ENCODE data around the gene PRMT7. TPM values are rescaled to one million over a fixed set of nuclear protein-coding genes. Genes with fewer than 3 reads are reported as not detected.

Gene PRMT7
- polyA plus RNA-seq, 1 donor (not counting 4 experiments of a cell fraction or from before 2014, with no cell fraction given) = 27.4 TPM

GRCh38 chr16:68368301-68368888, 57.6 kb downstream of the PRMT7 start:
- no peak for DNase-seq (ENCODE audit: low read depth, low spot score)
- no peak overlapping the region for H2AFZ ChIP-seq (ENCODE audit: control insufficient read depth, low read length)
- no peak overlapping the region for H3K9ac ChIP-seq (ENCODE audit: control insufficient read depth, extremely low read depth, insufficient read depth, low read length)
- H3K4me1 ChIP-seq (ENCODE audit: control insufficient read depth, extremely low read depth, insufficient read depth, low read length) = no peaks in the 10 kb centered on the region
- H3K79me2 ChIP-seq (ENCODE audit: control insufficient read depth, insufficient read depth, low read length) = no peaks in the 10 kb centered on the region
- no peak for FAIRE-seq
- no peak overlapping the region for H3K4me2 ChIP-seq (ENCODE audit: control insufficient read depth, extremely low read depth, insufficient read depth, low read depth, low read length)
- H3K27me3 ChIP-seq (ENCODE audit: control insufficient read depth, extremely low read depth, insufficient read depth, low read length) = peaks cover 38% of the 10 kb centered on the region
- H4K20me1 ChIP-seq (ENCODE audit: control insufficient read depth, extremely low read depth, insufficient read depth, low read length) = no peaks in the 10 kb centered on the region
- no peak for TF ChIP-seq CTCF (optimal IDR thresholded peaks at IDR 0.05 in 1 of 3, IDR thresholded peaks at IDR 0.05 in 1 of 3, conservative IDR thresholded peaks at IDR 0.05 in 1 of 3; ENCODE audit: extremely low read depth in 1 of 3, insufficient read depth in 2 of 3, low read length in 3 of 3)
- TF ChIP-seq EZH2 (IDR thresholded peaks at IDR 0.05; ENCODE audit: low read length) = no peak
- no peak overlapping the region for H3K4me3 ChIP-seq (ENCODE audit: control insufficient read depth in 2 of 3, extremely low read depth in 1 of 3, insufficient read depth in 2 of 3, low read depth in 1 of 3, low read length in 3 of 3)
- no peaks in the 10 kb centered on the region for H3K9me3 ChIP-seq (ENCODE audit: control insufficient read depth, low read depth, low read length)
- H3K36me3 ChIP-seq (ENCODE audit: control insufficient read depth in 2 of 2, extremely low read depth in 1 of 2, insufficient read depth in 2 of 2, low read length in 2 of 2) = no peaks in the 10 kb centered on the region
- dilution Hi-C loops (cut with MboI; ENCODE audit: extremely low pct_ligation_motif_present, low sequenced_read_pairs) = no loop called here
- no peaks in the 10 kb centered on the region for H3K9me1 ChIP-seq (ENCODE audit: control insufficient read depth, extremely low read depth, insufficient read depth, low read length)
- no peak overlapping the region for H3K27ac ChIP-seq (ENCODE audit: control insufficient read depth, insufficient read depth, low read length)

GRCh38 chr16:68369168-68369567, 58.3 kb downstream of the PRMT7 start:
- no peak for FAIRE-seq
- TF ChIP-seq CTCF (optimal IDR thresholded peaks at IDR 0.05 in 1 of 3, IDR thresholded peaks at IDR 0.05 in 1 of 3, conservative IDR thresholded peaks at IDR 0.05 in 1 of 3; ENCODE audit: extremely low read depth in 1 of 3, insufficient read depth in 2 of 3, low read length in 3 of 3) (no peak), EZH2 (IDR thresholded peaks at IDR 0.05; ENCODE audit: low read length) (no peak)

More at GRCh38 chr16:68369168-68369567, 58.3 kb downstream of the PRMT7 start:
- Histone ChIP-seq H3K9ac (ENCODE audit: control insufficient read depth, extremely low read depth, insufficient read depth, low read length) (no peak overlapping the region), H3K27me3 (ENCODE audit: control insufficient read depth, extremely low read depth, insufficient read depth, low read length) (peaks cover 32% of the 10 kb centered on the region), H3K36me3 (ENCODE audit: control insufficient read depth in 2 of 2, extremely low read depth in 1 of 2, insufficient read depth in 2 of 2, low read length in 2 of 2) (no peaks in the 10 kb centered on the region), H3K79me2 (ENCODE audit: control insufficient read depth, insufficient read depth, low read length) (no peaks in the 10 kb centered on the region), H3K27ac (ENCODE audit: control insufficient read depth, insufficient read depth, low read length) (no peak overlapping the region), H3K9me3 (ENCODE audit: control insufficient read depth, low read depth, low read length) (no peaks in the 10 kb centered on the region), H4K20me1 (ENCODE audit: control insufficient read depth, extremely low read depth, insufficient read depth, low read length) (no peaks in the 10 kb centered on the region), H3K9me1 (ENCODE audit: control insufficient read depth, extremely low read depth, insufficient read depth, low read length) (no peaks in the 10 kb centered on the region), H2AFZ (ENCODE audit: control insufficient read depth, low read length) (no peak overlapping the region), H3K4me3 (ENCODE audit: control insufficient read depth in 2 of 3, extremely low read depth in 1 of 3, insufficient read depth in 2 of 3, low read depth in 1 of 3, low read length in 3 of 3) (no peak overlapping the region), H3K4me2 (ENCODE audit: control insufficient read depth, extremely low read depth, insufficient read depth, low read depth, low read length) (no peak overlapping the region), H3K4me1 (ENCODE audit: control insufficient read depth, extremely low read depth, insufficient read depth, low read length) (no peaks in the 10 kb centered on the region)
- DNase-seq (ENCODE audit: low read depth, low spot score) = no peak
- dilution Hi-C loops (cut with MboI; ENCODE audit: extremely low pct_ligation_motif_present, low sequenced_read_pairs) = no loop called here

Data from keratinocyte (primary cell).